A549 (cell line): ENCODE data around the gene C1QTNF1. TPM values are rescaled to one million over a fixed set of nuclear protein-coding genes. Genes with fewer than 3 reads are reported as not detected.

Experiments used
- ATAC-seq, 2 experiments: fragments of 200-7000 bp in 1 of 2; fragments of >200 bp in 1 of 2; cut with Nextera tagmentation in 1 of 2; cut with Tn5 transposase in 1 of 2; 3 replicates each; pipeline versions ENCODE4 v1.8.0 to v1.9.1; 2018 to 2020; ENCODE audit warnings: mild to moderate bottlenecking in 1 of 2, moderate library complexity in 1 of 2
- CTCF ChIA-PET: fragments of 300-600 bp; sonication (Branson Sonifier 250); formaldehyde crosslinking; extraction: SDS; loops from one replicate; lab custom pipeline; 2021; ENCODE audit warnings: antibody characterized with exemption, inconsistent platforms; lab: Yijun Ruan, JAX
- POLR2A ChIA-PET: fragments of 350-600 bp; formaldehyde crosslinking; extraction: SDS; loops from one replicate; lab custom pipeline; 2021; ENCODE audit warnings: antibody characterized with exemption, inconsistent platforms; lab: Yijun Ruan, JAX
- DNase-seq, 2 experiments: peaks; one replicate each; pipeline versions ENCODE4 v3.0.0 to v3.0.0-alpha.2; 2011 to 2016; ENCODE audit warnings: low read depth in 1 of 2, low spot score in 1 of 2
- FAIRE-seq: peaks from 2 replicates; lab custom pipeline; 2011; peaks lifted over from hg19 to GRCh38; lab: Jason Lieb, UNC
- H3K27ac ChIP-seq, 2 experiments: fragments of >200 bp; sonication (Bioruptor Twin); formaldehyde crosslinking; 3 replicates each; pipeline ENCODE4 v1.5.1; 2016 to 2017
- H3K4me1 ChIP-seq: fragments of >200 bp; sonication (Bioruptor Twin); formaldehyde crosslinking; 3 replicates; pipeline ENCODE4 v1.6.1; 2016
- H3K4me2 ChIP-seq: fragments of >200 bp; sonication (Bioruptor Twin); formaldehyde crosslinking; 3 replicates; pipeline ENCODE4 v1.6.1; 2016
- H3K4me3 ChIP-seq: fragments of >200 bp; sonication (Bioruptor Twin); formaldehyde crosslinking; 3 replicates; pipeline ENCODE4 v1.5.1; 2016
- H3K9me3 ChIP-seq: fragments of >200 bp; sonication (Bioruptor Twin); formaldehyde crosslinking; 3 replicates; pipeline ENCODE4 v1.6.1; 2016
- BHLHE40 ChIP-seq: IDR thresholded peaks from 2 replicates; pipeline ENCODE4 v1.6.1; 2012; ENCODE audit warnings: low read depth, low read length, inconsistent platforms
- CHD2 ChIP-seq: fragments of 150-350 bp; IDR thresholded peaks from 2 replicates; pipeline ENCODE4 v1.6.1; 2014; ENCODE audit warnings: low read length; ENCODE audit not compliant: partially characterized antibody
- CHD4 ChIP-seq: fragments of 200-600 bp; sonication (generic); IDR thresholded peaks from 2 replicates; pipeline ENCODE4 v1.6.1; 2016; ENCODE audit warnings: antibody characterized with exemption, mild to moderate bottlenecking, borderline replicate concordance
- E2F6 ChIP-seq: IDR thresholded peaks from 2 replicates; pipeline ENCODE4 v1.6.1; 2012; ENCODE audit warnings: low read depth, borderline replicate concordance
- EHMT2 ChIP-seq: fragments of 200-600 bp; sonication (generic); IDR thresholded peaks from 2 replicates; pipeline ENCODE4 v1.6.1; 2016; ENCODE audit warnings: antibody characterized with exemption, low read depth, mild to moderate bottlenecking, moderate library complexity
- ELK1 ChIP-seq: fragments of 150-350 bp; IDR thresholded peaks from 2 replicates; pipeline ENCODE4 v1.6.1; 2014; ENCODE audit warnings: low read depth, mild to moderate bottlenecking, low read length
- FOSL2 ChIP-seq, 2 experiments: fragments of 450-650 bp in 1 of 2; fragments of >200 bp in 1 of 2; sonication (Bioruptor Twin) in 1 of 2; formaldehyde crosslinking; IDR thresholded peaks; 2 replicates each; pipeline versions ENCODE4 v1.5.0 to v1.6.1; 2016 to 2020; ENCODE audit warnings: mild to moderate bottlenecking in 1 of 2, moderate library complexity in 1 of 2
- FOXS1 ChIP-seq: fragments of 250-450 bp; sonication (Bioruptor Pico); IDR thresholded peaks from 2 replicates; pipeline ENCODE4 v1.5.0; 2020; ENCODE audit warnings: mild to moderate bottlenecking, moderate library complexity
- GATA3 ChIP-seq: IDR thresholded peaks from 2 replicates; pipeline ENCODE4 v1.6.1; 2012; ENCODE audit warnings: borderline replicate concordance
- HDAC2 ChIP-seq: fragments of 200-600 bp; sonication (generic); IDR thresholded peaks from 2 replicates; pipeline ENCODE4 v1.6.1; 2016
- HEYL ChIP-seq: fragments of 250-450 bp; sonication (Bioruptor Pico); IDR thresholded peaks from 2 replicates; pipeline ENCODE4 v1.8.0; 2021; ENCODE audit warnings: mild to moderate bottlenecking, moderate library complexity
- JUN ChIP-seq, 2 experiments: fragments of >200 bp; sonication (Bioruptor Twin); formaldehyde crosslinking; IDR thresholded peaks; 2 replicates in 1 of 2; 3 replicates in 1 of 2; pipeline ENCODE4 v1.6.1; 2016 to 2017
- JUNB ChIP-seq: fragments of >200 bp; sonication (Bioruptor Twin); formaldehyde crosslinking; IDR thresholded peaks from 2 replicates; pipeline ENCODE4 v1.6.1; 2016
- KDM5A ChIP-seq: fragments of 200-600 bp; sonication (generic); IDR thresholded peaks from 2 replicates; pipeline ENCODE4 v1.6.1; 2016; ENCODE audit warnings: antibody characterized with exemption, mild to moderate bottlenecking
- NFE2L2 ChIP-seq: fragments of 150-350 bp; conservative IDR thresholded peaks from 2 replicates; pipeline ENCODE4 v1.6.1; 2014; ENCODE audit warnings: low read length
- PHF8 ChIP-seq: fragments of 200-600 bp; sonication (generic); IDR thresholded peaks from 2 replicates; pipeline ENCODE4 v1.6.1; 2016; ENCODE audit warnings: low read depth, mild to moderate bottlenecking, antibody characterized with exemption, moderate library complexity, borderline replicate concordance
- RAD21 ChIP-seq, 2 experiments: fragments of >200 bp in 1 of 2; sonication (Bioruptor Twin) in 1 of 2; formaldehyde crosslinking in 1 of 2; IDR thresholded peaks in 1 of 2; conservative IDR thresholded peaks in 1 of 2; 2 replicates in 1 of 2; 3 replicates in 1 of 2; pipeline ENCODE4 v1.6.1; 2012 to 2018; ENCODE audit warnings: inconsistent platforms in 1 of 2
- RNF2 ChIP-seq: fragments of 200-600 bp; sonication (generic); IDR thresholded peaks from 2 replicates; pipeline ENCODE4 v1.6.1; 2016; ENCODE audit warnings: low read depth, mild to moderate bottlenecking, antibody characterized with exemption, moderate library complexity, borderline replicate concordance
- SREBF2 ChIP-seq: fragments of 450-650 bp; IDR thresholded peaks from 2 replicates; pipeline ENCODE4 v1.6.1; 2014; ENCODE audit warnings: mild to moderate bottlenecking, moderate library complexity
- TP53 ChIP-seq: fragments of 250-450 bp; sonication (Bioruptor Pico); IDR thresholded peaks from 2 replicates; pipeline ENCODE4 v1.5.0; 2021; ENCODE audit warnings: mild to moderate bottlenecking, moderate library complexity
- ZNF302 ChIP-seq: fragments of 250-450 bp; sonication (Bioruptor Pico); IDR thresholded peaks from 2 replicates; pipeline ENCODE4 v1.9.0; 2021; ENCODE audit warnings: inconsistent platforms, mild to moderate bottlenecking, moderate library complexity
- WGBS: methylation state at CpG from one replicate; pipeline ENCODE4 v1.1.6; 2017; ENCODE audit errors: missing lambda C conversion rate; 5-methylcytosine and 5-hydroxymethylcytosine counted together
- polyA plus RNA-seq, 4 experiments: library from polyadenylated mRNA; depleted of rRNA in 3 of 4; stranded (reverse); fragments of >200 nt; fragmentation: RNase III in 1 of 4; extraction: RNeasy Plus Mini Kit Qiagen cat#74134 plus additional on column Dnase treatment in 1 of 4; gene quantifications; 2 replicates in 3 of 4; 3 replicates in 1 of 4; pipeline ENCODE4 v1.2.3, GENCODE V29; 2011 to 2017

C1QTNF1 gene
- polyA plus RNA-seq, 2 of the 4 experiments (the other 2 are of a cell fraction), result 10.2 to 26.1 TPM

GRCh38 chr17:78981010-78981888 lies 42.7 kb upstream of the C1QTNF1 start:
- Histone ChIP-seq H3K4me2 (no peak overlapping the region), H3K4me3 (no peak overlapping the region), H3K4me1 (peaks cover 13% of the 10 kb centered on the region), H3K27ac (peak overlapping the region in 1 of 2 experiments; percentile 82; a peak in 2 of 6 replicates), H3K9me3 (no peaks in the 10 kb centered on the region)
- ATAC-seq (no peak), DNase-seq (no peak), FAIRE-seq (no peak)
- POLR2A ChIA-PET, result no interaction called here
- CTCF ChIA-PET, result interaction anchor here (0.6 to 10.2 kb wide), 6 partner anchors 9 to 804 kb away, joined by 3 to 99 read pairs (median 4); no protein-coding TSS in a partner anchor
- TF ChIP-seq PHF8 (no peak), JUN (IDR thresholded peaks at IDR 0.05) (no peak), CHD4 (no peak), BHLHE40 (no peak), FOSL2 (IDR thresholded peaks at IDR 0.05) (no peak), FOSL2 (CRISPR knock-in tag; IDR thresholded peaks at IDR 0.05) (no peak), HDAC2 (no peak), FOXS1 (CRISPR knock-in tag) (no peak), NFE2L2 (no peak), TP53 (CRISPR knock-in tag) (no peak), ZNF302 (CRISPR knock-in tag) (no peak), KDM5A (no peak), GATA3 (no peak), JUNB (no peak), SREBF2 (no peak), ELK1 (no peak), EHMT2 (no peak), RNF2 (no peak), HEYL (CRISPR knock-in tag) (no peak), E2F6 (no peak), RAD21 (conservative IDR thresholded peaks at IDR 0.05 in 1 of 2, IDR thresholded peaks at IDR 0.05 in 1 of 2) (no peak)
- WGBS, result 84% methylated on average over 16 of the region's 16 CpGs

- ChIA-PET CTCF (interaction anchor here (0.5 to 10.2 kb wide), 6 partner anchors 13 to 124 kb away, joined by 3 to 99 read pairs (median 3); no protein-coding TSS in a partner anchor), POLR2A (no interaction called here)
- DNase-seq (no peak), ATAC-seq (no peak), FAIRE-seq (no peak)
- TF ChIP-seq CHD2 (no peak), RAD21 (conservative IDR thresholded peaks at IDR 0.05 in 1 of 2, IDR thresholded peaks at IDR 0.05 in 1 of 2) (no peak)
- Histone ChIP-seq H3K4me3 (no peak overlapping the region), H3K4me2 (no peak overlapping the region), H3K27ac (no peak overlapping the region), H3K9me3 (no peaks in the 10 kb centered on the region), H3K4me1 (peaks cover 13% of the 10 kb centered on the region)
- WGBS, result 84% methylated on average over 5 of the region's 5 CpGs
These were observed 38.6 kb upstream of the C1QTNF1 start for GRCh38 chr17:78985395-78985794.
